HFF-Myc (cell line): Measurements from ENCODE around the gene HES5.

Experiments used
- DNase-seq: peaks from one replicate; pipeline ENCODE4 v3.0.0-alpha.2; 2011; ENCODE audit warnings: low read depth; ENCODE audit errors: extremely low read depth
- H3K4me3 ChIP-seq: replicated peaks from 2 replicates; pipeline ENCODE4 v1.5.1; 2011; ENCODE audit warnings: low read depth, mild to moderate bottlenecking, control low read depth, low read length
- TF ChIP-seq, protein P1 (sequence below): IDR thresholded peaks from 2 replicates; pipeline ENCODE4 v1.5.1; 2012; ENCODE audit warnings: mild to moderate bottlenecking, low read depth, low read length, control low read depth; ENCODE audit errors: missing control alignments

HES5 gene

DNA sequence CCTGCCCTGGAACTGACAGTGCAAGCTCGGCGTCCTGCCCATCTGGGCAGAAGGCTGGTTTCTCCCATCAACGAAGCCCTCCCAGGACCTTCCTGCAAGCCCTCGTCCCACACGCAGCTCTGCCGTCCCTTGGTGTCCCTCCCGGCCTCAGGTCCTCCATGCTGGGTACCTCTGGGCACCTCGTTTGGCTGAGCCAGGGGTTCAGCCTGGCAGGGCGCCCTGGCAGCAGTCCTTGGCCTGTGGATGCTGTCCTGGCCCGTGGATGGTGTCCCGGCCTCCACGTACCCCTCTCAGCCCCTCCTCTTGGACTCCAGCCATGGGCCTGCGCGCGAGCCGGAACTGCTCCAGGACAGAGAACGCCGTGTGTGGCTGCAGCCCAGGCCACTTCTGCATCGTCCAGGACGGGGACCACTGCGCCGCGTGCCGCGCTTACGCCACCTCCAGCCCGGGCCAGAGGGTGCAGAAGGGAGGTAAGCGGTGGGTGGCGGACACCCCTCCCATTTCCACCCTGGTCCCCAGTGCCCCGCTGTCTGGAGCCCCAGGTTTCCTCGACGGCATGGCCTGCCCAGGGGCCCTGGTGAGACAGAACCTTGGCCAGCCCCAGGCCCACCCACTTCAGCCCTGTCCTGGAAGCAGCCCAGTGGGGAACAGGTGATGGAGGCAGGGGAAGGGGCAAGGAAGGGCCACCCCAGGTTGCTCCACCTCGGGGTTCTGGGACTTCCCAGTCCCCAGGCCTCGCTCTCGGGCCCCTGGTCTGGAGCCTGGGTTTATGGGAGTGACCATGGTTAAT, 29.6 kb upstream of the HES5 start:
- TF ChIP-seq, protein P1, sequence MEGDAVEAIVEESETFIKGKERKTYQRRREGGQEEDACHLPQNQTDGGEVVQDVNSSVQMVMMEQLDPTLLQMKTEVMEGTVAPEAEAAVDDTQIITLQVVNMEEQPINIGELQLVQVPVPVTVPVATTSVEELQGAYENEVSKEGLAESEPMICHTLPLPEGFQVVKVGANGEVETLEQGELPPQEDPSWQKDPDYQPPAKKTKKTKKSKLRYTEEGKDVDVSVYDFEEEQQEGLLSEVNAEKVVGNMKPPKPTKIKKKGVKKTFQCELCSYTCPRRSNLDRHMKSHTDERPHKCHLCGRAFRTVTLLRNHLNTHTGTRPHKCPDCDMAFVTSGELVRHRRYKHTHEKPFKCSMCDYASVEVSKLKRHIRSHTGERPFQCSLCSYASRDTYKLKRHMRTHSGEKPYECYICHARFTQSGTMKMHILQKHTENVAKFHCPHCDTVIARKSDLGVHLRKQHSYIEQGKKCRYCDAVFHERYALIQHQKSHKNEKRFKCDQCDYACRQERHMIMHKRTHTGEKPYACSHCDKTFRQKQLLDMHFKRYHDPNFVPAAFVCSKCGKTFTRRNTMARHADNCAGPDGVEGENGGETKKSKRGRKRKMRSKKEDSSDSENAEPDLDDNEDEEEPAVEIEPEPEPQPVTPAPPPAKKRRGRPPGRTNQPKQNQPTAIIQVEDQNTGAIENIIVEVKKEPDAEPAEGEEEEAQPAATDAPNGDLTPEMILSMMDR, result no peak
- DNase-seq, result no peak
- H3K4me3 ChIP-seq, result no peak overlapping the region

DNA sequence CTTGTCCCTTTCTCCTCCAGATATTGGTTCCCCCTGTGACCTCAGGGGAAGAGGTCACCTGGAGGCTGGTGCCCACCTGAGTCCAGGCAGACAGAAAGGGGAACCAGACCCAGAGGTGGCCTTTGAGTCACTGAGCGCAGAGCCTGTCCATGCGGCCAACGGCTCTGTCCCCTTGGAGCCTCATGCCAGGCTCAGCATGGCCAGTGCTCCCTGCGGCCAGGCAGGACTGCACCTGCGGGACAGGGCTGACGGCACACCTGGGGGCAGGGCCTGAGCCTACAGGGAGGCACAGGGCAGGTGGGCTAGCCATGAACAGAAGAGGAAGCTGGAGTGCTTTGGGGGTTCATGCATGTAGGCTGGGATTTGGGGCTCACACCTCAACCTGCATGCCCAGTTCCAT, 28.8 kb upstream of the HES5 start:
- H3K4me3 ChIP-seq, result no peak overlapping the region
- TF ChIP-seq, protein P1, result no peak
- no peak for DNase-seq

DNA sequence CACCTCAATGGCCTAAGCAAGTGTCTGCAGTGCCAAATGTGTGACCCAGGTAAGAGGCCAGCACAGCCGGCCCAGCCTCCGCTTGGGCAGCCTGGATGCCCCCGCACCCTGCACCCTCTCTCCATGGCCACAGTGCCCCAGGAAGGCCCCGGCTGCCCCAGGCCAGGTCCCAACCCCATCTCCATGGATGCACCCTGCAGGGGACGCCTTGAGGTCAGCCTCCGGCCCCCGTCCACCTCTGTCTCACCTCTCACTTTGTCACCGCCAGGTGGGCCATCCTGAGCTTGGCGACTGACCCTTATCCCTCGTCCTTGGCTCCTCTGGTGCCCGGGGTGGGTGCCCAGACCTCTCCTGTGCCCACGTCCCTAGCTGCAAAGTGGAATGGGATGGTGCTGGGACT, 28.4 kb upstream of the HES5 start:
- no peak overlapping the region for H3K4me3 ChIP-seq
- TF ChIP-seq, protein P1, result no peak
- DNase-seq, result no peak

DNA sequence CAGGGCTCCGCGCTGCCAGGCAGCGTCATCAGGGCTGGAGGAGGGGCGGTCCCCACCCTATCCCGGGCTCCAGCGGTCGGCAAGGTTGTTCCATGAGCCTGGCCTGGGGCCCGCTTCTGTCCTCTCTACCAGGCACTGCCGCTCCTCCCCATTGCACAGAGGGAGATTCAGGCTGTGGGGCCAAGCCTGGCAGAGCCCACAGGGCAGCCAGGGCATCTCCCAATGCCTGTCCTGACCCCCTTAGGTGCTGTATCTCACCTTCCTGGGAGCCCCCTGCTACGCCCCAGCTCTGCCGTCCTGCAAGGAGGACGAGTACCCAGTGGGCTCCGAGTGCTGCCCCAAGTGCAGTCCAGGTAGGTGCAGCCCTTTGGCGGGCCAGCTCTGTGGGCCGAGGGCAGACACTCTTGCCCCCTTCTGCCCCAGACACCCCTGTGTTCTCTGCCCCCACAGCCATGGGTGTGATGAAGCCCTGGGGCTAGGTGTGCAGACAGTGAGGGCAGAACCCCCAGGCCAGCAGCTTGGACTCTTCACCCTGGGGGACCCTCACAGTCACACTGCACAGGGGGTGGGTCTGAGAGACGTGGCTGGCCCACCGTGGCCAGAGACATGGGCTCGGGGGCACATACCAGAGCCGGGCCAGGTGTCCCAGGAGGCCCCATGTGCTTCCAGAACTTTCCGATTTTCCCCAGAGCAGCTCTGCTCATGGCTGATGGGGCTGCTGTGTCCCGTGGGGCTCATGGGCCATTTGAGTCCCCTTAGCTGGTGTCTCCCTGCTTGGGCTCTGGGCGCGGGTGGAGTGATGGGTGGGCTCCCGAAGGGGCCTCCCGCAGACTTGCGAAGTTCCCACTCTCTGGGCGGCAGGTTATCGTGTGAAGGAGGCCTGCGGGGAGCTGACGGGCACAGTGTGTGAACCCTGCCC, 27.7 kb upstream of the HES5 start:
- TF ChIP-seq, protein P1, result no peak
- H3K4me3 ChIP-seq, result no peak overlapping the region
- DNase-seq, result no peak

DNA sequence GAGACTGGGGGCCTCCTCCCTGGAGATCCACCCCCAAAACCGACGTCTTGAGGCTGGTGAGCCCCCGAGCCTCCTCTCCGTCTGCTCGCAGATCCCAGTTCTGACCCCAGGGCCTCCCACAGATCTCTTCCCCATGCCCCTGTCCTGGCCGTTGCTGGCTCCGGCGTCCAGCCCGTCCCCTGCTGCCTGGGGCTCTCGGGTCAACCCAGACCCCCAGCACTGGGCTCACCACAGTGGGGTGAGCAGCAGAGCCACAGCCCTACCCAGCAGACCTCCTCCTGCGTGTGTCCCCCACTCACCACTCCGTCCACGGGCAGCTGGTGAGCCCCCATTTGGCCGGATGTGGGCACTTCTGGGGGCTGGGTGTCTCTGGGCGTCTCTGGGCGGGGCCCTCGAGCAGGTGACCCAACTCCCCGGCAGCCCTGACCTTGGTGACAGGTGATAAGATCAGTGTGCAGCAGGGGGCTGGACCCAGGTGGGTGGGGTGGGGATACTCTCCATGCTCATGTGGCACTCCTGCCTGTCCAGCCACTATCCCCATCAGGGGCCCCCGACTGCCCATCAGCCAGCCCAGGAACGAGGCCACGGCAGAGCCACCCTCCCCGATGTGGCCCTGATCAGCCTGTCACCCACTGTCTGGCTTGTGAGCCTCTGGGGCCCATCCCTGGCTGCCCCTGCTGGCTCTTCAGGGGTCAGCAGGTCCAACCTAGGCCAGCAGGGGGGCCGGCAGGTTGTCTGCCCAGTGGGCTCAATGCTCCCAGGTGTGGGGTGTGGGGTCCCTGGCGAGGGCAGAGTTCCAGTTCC, 26.8 kb upstream of the HES5 start:
- peak overlapping the region; percentile 38 for H3K4me3 ChIP-seq
- no peak for DNase-seq
- TF ChIP-seq, protein P1, result no peak

DNA sequence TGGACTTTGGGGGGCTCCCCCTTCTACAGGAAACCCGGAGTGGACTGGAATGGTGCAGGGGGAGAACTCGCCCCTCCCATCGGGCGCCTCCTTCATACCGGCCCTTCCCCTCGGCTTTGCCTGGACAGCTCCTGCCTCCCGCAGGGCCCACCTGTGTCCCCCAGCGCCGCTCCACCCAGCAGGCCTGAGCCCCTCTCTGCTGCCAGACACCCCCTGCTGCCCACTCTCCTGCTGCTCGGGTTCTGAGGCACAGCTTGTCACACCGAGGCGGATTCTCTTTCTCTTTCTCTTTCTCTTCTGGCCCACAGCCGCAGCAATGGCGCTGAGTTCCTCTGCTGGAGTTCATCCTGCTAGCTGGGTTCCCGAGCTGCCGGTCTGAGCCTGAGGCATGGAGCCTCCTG, 26.2 kb upstream of the HES5 start, which contains the start of gene TNFRSF14:
TNFRSF14 (plus strand) TSS at position 95 of the 401 bp plus-strand sequence; CDS start at position 389, 294 bp downstream.
- TF ChIP-seq, protein P1, result no peak
- no peak for DNase-seq
- peak within 1 kb of the TSS; percentile 38 for H3K4me3 ChIP-seq
